GM12872 (cell line): ENCODE data around the gene NOX5.

Source experiments
- CTCF ChIP-seq: IDR thresholded peaks from 3 replicates; pipeline ENCODE4 v1.5.1; 2011; ENCODE audit warnings: low read depth, mild to moderate bottlenecking, low read length, moderate library complexity; ENCODE audit not compliant: insufficient read depth

Gene NOX5

GRCh38 chr15:69013726-69014406 is 629 bp upstream of the NOX5 start:
- no peak for TF ChIP-seq CTCF

GRCh38 chr15:69015591-69015990 is 1.1 kb downstream of the NOX5 start:
- no peak for TF ChIP-seq CTCF

GRCh38 chr15:69016021-69016595 is 1.6 kb downstream of the NOX5 start:
- no peak for TF ChIP-seq CTCF

- TF ChIP-seq CTCF: no peak
These were observed 3.5 kb downstream of the NOX5 start for GRCh38 chr15:69017978-69018377.

GRCh38 chr15:69018951-69019350 is 4.5 kb downstream of the NOX5 start:
- no peak for TF ChIP-seq CTCF

- TF ChIP-seq CTCF: no peak
These were observed 7.4 kb downstream of the NOX5 start for GRCh38 chr15:69021895-69022294.

- TF ChIP-seq CTCF: no peak
These were observed 10.8 kb downstream of the NOX5 start for GRCh38 chr15:69025320-69025719.
